Liver (tissue), 9 donors: ENCODE data around the gene GDI1. TPM values are rescaled to one million over a fixed set of nuclear protein-coding genes. Genes with fewer than 3 reads are reported as not detected.

Source experiments
- DNase-seq: peaks from one replicate; pipeline ENCODE4 v3.0.0-alpha.2; 2017; ENCODE audit warnings: low spot score
- H3K27ac ChIP-seq, 2 donors: one replicate each; pipeline ENCODE4 v1.7.0; 2013; ENCODE audit warnings: inconsistent platforms in 2 of 2, low read length in 2 of 2, control low read depth in 1 of 2, low read depth in 1 of 2, mild to moderate bottlenecking in 1 of 2
- H3K27me3 ChIP-seq, 4 donors: one replicate each; pipeline versions ENCODE4 v1.6.1 to v1.7.0; 2013; ENCODE audit warnings: low read length in 3 of 4, inconsistent platforms in 1 of 4, mild to moderate bottlenecking in 1 of 4, moderate library complexity in 1 of 4; ENCODE audit not compliant: control insufficient read depth in 4 of 4, insufficient read depth in 4 of 4
- H3K36me3 ChIP-seq, 4 donors: one replicate each; pipeline versions ENCODE4 v1.6.1 to v1.7.0; 2013; ENCODE audit warnings: low read length in 3 of 4, mild to moderate bottlenecking in 3 of 4, low read depth in 1 of 4, moderate library complexity in 1 of 4; ENCODE audit not compliant: control insufficient read depth in 4 of 4, insufficient read depth in 3 of 4
- H3K4me1 ChIP-seq, 4 donors: one replicate each; pipeline versions ENCODE4 v1.6.1 to v1.7.0; 2013; ENCODE audit warnings: low read length in 3 of 4, mild to moderate bottlenecking in 3 of 4, moderate library complexity in 1 of 4; ENCODE audit not compliant: control insufficient read depth in 4 of 4, insufficient read depth in 4 of 4
- H3K4me3 ChIP-seq, 3 donors: one replicate each; pipeline versions ENCODE4 v1.6.1 to v1.7.0; 2013; ENCODE audit warnings: low read length in 3 of 3, control low read depth in 1 of 3, low read depth in 1 of 3, mild to moderate bottlenecking in 1 of 3
- H3K9ac ChIP-seq, 2 donors: one replicate each; pipeline ENCODE4 v1.7.0; 2013; ENCODE audit warnings: low read length in 2 of 2, mild to moderate bottlenecking in 2 of 2, moderate library complexity in 2 of 2, control low read depth in 1 of 2, low read depth in 1 of 2
- H3K9me3 ChIP-seq, 4 donors: one replicate each; pipeline versions ENCODE4 v1.6.1 to v1.7.0; 2013; ENCODE audit warnings: low read length in 3 of 4; ENCODE audit not compliant: control insufficient read depth in 4 of 4
- ATF3 ChIP-seq: IDR thresholded peaks from 2 replicates; pipeline ENCODE4 v1.6.1; 2016; ENCODE audit warnings: antibody characterized with exemption
- CTCF ChIP-seq: fragments of 150-350 bp; IDR thresholded peaks from 2 replicates; pipeline ENCODE4 v1.5.1; 2017; ENCODE audit warnings: improper control_type of control experiment, low read depth, low read length; ENCODE audit not compliant: missing input control
- FOXA1 ChIP-seq: IDR thresholded peaks from 2 replicates; pipeline ENCODE4 v1.6.1; 2016; ENCODE audit warnings: antibody characterized with exemption
- FOXA2 ChIP-seq: IDR thresholded peaks from 2 replicates; pipeline ENCODE4 v1.6.1; 2016; ENCODE audit warnings: antibody characterized with exemption
- GABPA ChIP-seq, 2 donors: IDR thresholded peaks in 1 of 2; conservative IDR thresholded peaks in 1 of 2; 2 replicates each; pipeline ENCODE4 v1.6.1; 2016; ENCODE audit warnings: antibody characterized with exemption in 2 of 2, mild to moderate bottlenecking in 1 of 2, moderate library complexity in 1 of 2
- HNF4A ChIP-seq, 2 donors: conservative IDR thresholded peaks; 2 replicates each; pipeline ENCODE4 v1.6.1; 2016; ENCODE audit warnings: antibody characterized with exemption in 2 of 2, mild to moderate bottlenecking in 2 of 2
- HNF4G ChIP-seq: IDR thresholded peaks from 2 replicates; pipeline ENCODE4 v1.6.1; 2016; ENCODE audit warnings: antibody characterized with exemption
- JUND ChIP-seq, 2 donors: IDR thresholded peaks; 2 replicates each; pipeline ENCODE4 v1.6.1; 2016; ENCODE audit warnings: antibody characterized with exemption in 2 of 2
- MAX ChIP-seq: IDR thresholded peaks from 2 replicates; pipeline ENCODE4 v1.6.1; 2016; ENCODE audit warnings: antibody characterized with exemption
- NR2F2 ChIP-seq: IDR thresholded peaks from 2 replicates; pipeline ENCODE4 v1.6.1; 2016; ENCODE audit warnings: antibody characterized with exemption
- REST ChIP-seq: IDR thresholded peaks from 2 replicates; pipeline ENCODE4 v1.6.1; 2016; ENCODE audit warnings: antibody characterized with exemption, mild to moderate bottlenecking
- RXRA ChIP-seq, 2 donors: IDR thresholded peaks; 2 replicates each; pipeline ENCODE4 v1.6.1; 2017 to 2018; ENCODE audit warnings: antibody characterized with exemption in 2 of 2, mild to moderate bottlenecking in 1 of 2
- SP1 ChIP-seq: IDR thresholded peaks from 2 replicates; pipeline ENCODE4 v1.6.1; 2018; ENCODE audit warnings: antibody characterized with exemption, mild to moderate bottlenecking
- TAF1 ChIP-seq: conservative IDR thresholded peaks from 2 replicates; pipeline ENCODE4 v1.6.1; 2016; ENCODE audit warnings: antibody characterized with exemption, mild to moderate bottlenecking
- YY1 ChIP-seq: IDR thresholded peaks from 2 replicates; pipeline ENCODE4 v1.6.1; 2016; ENCODE audit warnings: antibody characterized with exemption, mild to moderate bottlenecking
- WGBS: extraction: QIAGEN DNeasy Blood & Tissue Kit; methylation state at CpG from one replicate; pipeline ENCODE4 v1.1.7; 2013; 5-methylcytosine and 5-hydroxymethylcytosine counted together
- polyA plus RNA-seq, 2 donors: library from polyadenylated mRNA; stranded (reverse) in 1 of 2; unstranded in 1 of 2; fragments of 200-250 nt in 1 of 2; fragments of >200 nt in 1 of 2; fragmentation: Nextera tagmentation in 1 of 2; extraction: Ambion mirVana in 1 of 2; gene quantifications; one replicate each; pipeline versions ENCODE4 v1.2.1 to v1.2.3, GENCODE V29; 2013 to 2015
- total RNA-seq, 2 donors: library from RNA; depleted of rRNA; stranded (reverse); fragments of >200 nt; gene quantifications; one replicate each; pipeline ENCODE4 v1.2.3, GENCODE V29; 2014
- TF ChIP-seq, protein P1 (sequence below): IDR thresholded peaks from 2 replicates; pipeline ENCODE4 v1.6.1; 2016; ENCODE audit warnings: antibody characterized with exemption
- donor health status: healthy.
- donor health status: healthy.
- donor health status: healthy.
- donor health status: healthy.
- donor health status: healthy.

GDI1 gene
- total and polyA plus RNA-seq, 4 donors = 12.8 to 35.6 (median 20.5) TPM

DNA sequence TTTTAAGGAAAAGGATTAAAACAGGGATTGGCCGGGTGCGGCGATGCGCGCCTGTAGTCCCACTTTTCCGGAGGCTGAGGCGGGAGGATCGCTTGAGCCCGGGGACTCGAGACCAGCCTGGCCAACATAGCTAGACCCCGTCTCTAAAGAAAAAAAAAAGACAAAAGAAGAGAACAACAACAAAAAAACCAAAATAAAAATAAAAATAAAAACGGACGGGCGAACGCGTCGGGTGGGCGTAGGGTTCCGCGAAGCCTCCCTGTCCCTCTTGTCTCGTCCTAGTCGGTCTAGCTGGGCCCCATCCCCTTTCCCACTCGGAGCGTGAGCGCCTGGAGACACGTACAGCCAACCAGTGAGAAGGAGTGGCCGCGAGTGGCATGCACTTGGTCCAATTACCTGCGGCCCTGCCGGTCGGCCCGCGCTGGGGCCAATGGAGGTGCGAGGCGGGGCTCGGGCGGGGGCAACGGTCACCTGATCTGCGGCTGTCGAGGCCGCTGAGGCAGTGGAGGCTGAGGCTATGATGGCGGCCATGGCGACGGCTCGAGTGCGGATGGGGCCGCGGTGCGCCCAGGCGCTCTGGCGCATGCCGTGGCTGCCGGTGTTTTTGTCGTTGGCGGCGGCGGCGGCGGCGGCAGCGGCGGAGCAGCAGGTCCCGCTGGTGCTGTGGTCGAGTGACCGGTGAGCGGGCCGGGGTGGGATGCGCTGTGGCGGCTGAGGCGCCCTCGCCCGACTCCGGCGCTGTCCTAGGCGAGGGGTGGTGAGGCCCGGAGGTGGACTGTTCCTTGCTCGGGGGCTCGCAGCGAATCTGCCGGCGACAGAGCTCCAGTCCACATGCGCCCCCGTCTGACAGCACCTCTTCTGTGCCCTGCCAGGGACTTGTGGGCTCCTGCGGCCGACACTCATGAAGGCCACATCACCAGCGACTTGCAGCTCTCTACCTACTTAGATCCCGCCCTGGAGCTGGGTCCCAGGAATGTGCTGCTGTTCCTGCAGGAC, 8.5 kb upstream of the GDI1 start, which contains the start of gene ATP6AP1:
Gene ATP6AP1 (plus strand): TSS at position 502 of the 996 bp plus-strand sequence. CDS start 16 bp downstream, at position 518.
- Histone ChIP-seq H3K4me3 (peak within 1 kb of the TSS; percentile 46 to 86 (median 76)), H3K27me3 (no peaks in the 10 kb centered on the region), H3K27ac (peak within 1 kb of the TSS; percentile 63 to 66), H3K4me1 (peaks cover 4 to 18% (median 5%) of the 10 kb centered on the region in 4 donors), H3K9ac (peak within 1 kb of the TSS; percentile 8 to 22), H3K9me3 (no peaks in the 10 kb centered on the region), H3K36me3 (peaks cover 0 to 5% (median 4%) of the 10 kb centered on the region in 4 donors)
- TF ChIP-seq YY1 = peak; percentile 92
- TF ChIP-seq FOXA1 = no peak
- no peak for TF ChIP-seq RXRA (IDR thresholded peaks at IDR 0.05)
- TF ChIP-seq SP1 = peak; percentile 84
- DNase-seq = peak; percentile 86
- 9% methylated on average over 87 of the region's 87 CpGs for WGBS

- H3K9ac ChIP-seq = no peak overlapping the region
These were observed 7.2 kb upstream of the GDI1 start for GRCh38 chrX:154429711-154430110.

DNA sequence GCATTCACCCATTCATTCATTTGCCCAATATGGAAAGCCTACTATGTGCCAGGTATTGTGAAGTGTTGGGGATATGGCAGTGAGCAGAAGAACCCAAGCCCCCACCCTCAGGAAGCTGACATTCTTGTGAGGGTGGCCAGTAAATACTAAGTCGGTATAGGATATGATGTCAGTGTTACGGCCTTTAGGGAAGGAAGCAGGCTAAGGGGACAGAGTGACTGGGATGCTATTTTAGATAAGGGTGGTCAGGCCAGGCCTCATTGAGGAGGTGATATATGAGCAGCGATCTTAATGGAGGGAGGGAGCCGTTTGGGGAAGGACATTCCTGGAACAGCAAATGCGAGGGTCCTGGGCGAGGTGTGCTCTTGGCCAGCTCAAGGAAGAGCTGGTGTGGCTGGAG, 6.5 kb upstream of the GDI1 start:
- peak overlapping the region in 1 of 2 donors; percentile 18 for H3K27ac ChIP-seq
- H3K36me3 ChIP-seq = peaks cover 3 to 10% (median 5%) of the 10 kb centered on the region in 4 donors
- TF ChIP-seq HNF4G (no peak), FOXA2 (no peak), TAF1 (no peak), ATF3 (no peak), SP1 (no peak), JUND (IDR thresholded peaks at IDR 0.05) (no peak), HNF4A (conservative IDR thresholded peaks at IDR 0.05) (no peak), REST (no peak), GABPA (IDR thresholded peaks at IDR 0.05 in 1 of 2, conservative IDR thresholded peaks at IDR 0.05 in 1 of 2) (no peak), YY1 (no peak), RXRA (IDR thresholded peaks at IDR 0.05) (no peak), NR2F2 (no peak), CTCF (no peak), FOXA1 (no peak), MAX (no peak)
- TF ChIP-seq, protein P1, sequence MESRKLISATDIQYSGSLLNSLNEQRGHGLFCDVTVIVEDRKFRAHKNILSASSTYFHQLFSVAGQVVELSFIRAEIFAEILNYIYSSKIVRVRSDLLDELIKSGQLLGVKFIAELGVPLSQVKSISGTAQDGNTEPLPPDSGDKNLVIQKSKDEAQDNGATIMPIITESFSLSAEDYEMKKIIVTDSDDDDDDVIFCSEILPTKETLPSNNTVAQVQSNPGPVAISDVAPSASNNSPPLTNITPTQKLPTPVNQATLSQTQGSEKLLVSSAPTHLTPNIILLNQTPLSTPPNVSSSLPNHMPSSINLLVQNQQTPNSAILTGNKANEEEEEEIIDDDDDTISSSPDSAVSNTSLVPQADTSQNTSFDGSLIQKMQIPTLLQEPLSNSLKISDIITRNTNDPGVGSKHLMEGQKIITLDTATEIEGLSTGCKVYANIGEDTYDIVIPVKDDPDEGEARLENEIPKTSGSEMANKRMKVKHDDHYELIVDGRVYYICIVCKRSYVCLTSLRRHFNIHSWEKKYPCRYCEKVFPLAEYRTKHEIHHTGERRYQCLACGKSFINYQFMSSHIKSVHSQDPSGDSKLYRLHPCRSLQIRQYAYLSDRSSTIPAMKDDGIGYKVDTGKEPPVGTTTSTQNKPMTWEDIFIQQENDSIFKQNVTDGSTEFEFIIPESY = no peak
- peaks cover 4 to 18% (median 5%) of the 10 kb centered on the region in 4 donors for H3K4me1 ChIP-seq
- DNase-seq = no peak
- H3K4me3 ChIP-seq = no peak overlapping the region
- H3K27me3 ChIP-seq = no peaks in the 10 kb centered on the region
- no peak overlapping the region for H3K9ac ChIP-seq
- WGBS = 72% methylated on average over 6 of the region's 6 CpGs
- H3K9me3 ChIP-seq = no peaks in the 10 kb centered on the region

More at GRCh38 chrX:154429711-154430110, 7.2 kb upstream of the GDI1 start:
- DNase-seq = no peak
- H3K9me3 ChIP-seq = no peaks in the 10 kb centered on the region
- WGBS = 91% methylated on average over 2 of the region's 2 CpGs
- no peak overlapping the region for H3K4me3 ChIP-seq
- no peak overlapping the region for H3K27ac ChIP-seq
- no peaks in the 10 kb centered on the region for H3K27me3 ChIP-seq
- peaks cover 3 to 8% (median 5%) of the 10 kb centered on the region in 4 donors for H3K36me3 ChIP-seq
- no peak for TF ChIP-seq HNF4A (conservative IDR thresholded peaks at IDR 0.05)
- TF ChIP-seq JUND (IDR thresholded peaks at IDR 0.05) = no peak
- no peak for TF ChIP-seq RXRA (IDR thresholded peaks at IDR 0.05)
- TF ChIP-seq GABPA (IDR thresholded peaks at IDR 0.05 in 1 of 2, conservative IDR thresholded peaks at IDR 0.05 in 1 of 2) = no peak
- TF ChIP-seq HNF4G = no peak
- TF ChIP-seq NR2F2 = no peak
- peaks cover 4 to 18% (median 5%) of the 10 kb centered on the region in 4 donors for H3K4me1 ChIP-seq
